Neural progenitor cell (in vitro differentiated cells): ENCODE data around the gene SMC3. TPM values are rescaled to one million over a fixed set of nuclear protein-coding genes. Genes with fewer than 3 reads are reported as not detected.

Source experiments
- DNase-seq: peaks from one replicate; pipeline ENCODE4 v3.0.0-alpha.2; 2016; ENCODE audit warnings: low spot score
- H2AFZ ChIP-seq: fragments of 200-600 bp; sonication (generic); replicated peaks from 2 replicates; pipeline ENCODE4 v1.6.1; 2016; ENCODE audit warnings: antibody characterized with exemption
- H3F3A ChIP-seq: fragments of 200-600 bp; sonication (generic); 2 replicates; pipeline ENCODE4 v1.6.1; 2016; ENCODE audit warnings: antibody characterized with exemption, low read depth
- H3K27ac ChIP-seq: fragments of 200-600 bp; sonication (generic); 2 replicates; pipeline ENCODE4 v1.5.1; 2016; ENCODE audit warnings: mild to moderate bottlenecking
- H3K27me3 ChIP-seq: fragments of 200-600 bp; sonication (generic); 2 replicates; pipeline ENCODE4 v1.6.1; 2016; ENCODE audit warnings: mild to moderate bottlenecking, moderate library complexity
- H3K36me3 ChIP-seq: fragments of 200-600 bp; sonication (generic); 2 replicates; pipeline ENCODE4 v1.5.1; 2016
- H3K4me1 ChIP-seq: fragments of 200-600 bp; sonication (generic); 2 replicates; pipeline ENCODE4 v1.6.1; 2016; ENCODE audit warnings: mixed run types
- H3K4me2 ChIP-seq: fragments of 200-600 bp; sonication (generic); 2 replicates; pipeline ENCODE4 v1.6.1; 2016
- H3K4me3 ChIP-seq: fragments of 200-600 bp; sonication (generic); 2 replicates; pipeline ENCODE4 v1.5.1; 2016
- H3K79me2 ChIP-seq: fragments of 200-600 bp; sonication (generic); 2 replicates; pipeline ENCODE4 v1.6.1; 2016; ENCODE audit warnings: low read depth
- H3K9ac ChIP-seq: fragments of 200-600 bp; sonication (generic); 2 replicates; pipeline ENCODE4 v1.6.1; 2016
- H3K9me3 ChIP-seq: fragments of 200-600 bp; sonication (generic); 2 replicates; pipeline ENCODE4 v1.5.1; 2016; ENCODE audit warnings: low read depth
- H4K20me1 ChIP-seq: fragments of 200-600 bp; sonication (generic); 2 replicates; pipeline ENCODE4 v1.6.1; 2016; ENCODE audit warnings: low read depth
- H3K27ac Mint-ChIP-seq: 3 replicates; pipeline ENCODE4 v1.8.0; 2021; ENCODE audit warnings: mixed read lengths
- H3K27me3 Mint-ChIP-seq: 2 replicates; pipeline ENCODE4 v1.8.0; 2022; ENCODE audit warnings: low read depth, mild to moderate bottlenecking, inconsistent platforms, moderate library complexity, mixed read lengths; ENCODE audit not compliant: insufficient read depth
- H3K36me3 Mint-ChIP-seq: 3 replicates; pipeline ENCODE4 v1.8.0; 2021; ENCODE audit warnings: mixed read lengths
- H3K4me1 Mint-ChIP-seq: 3 replicates; pipeline ENCODE4 v1.8.0; 2021; ENCODE audit warnings: mixed read lengths
- H3K4me3 Mint-ChIP-seq: 3 replicates; pipeline ENCODE4 v1.8.0; 2021; ENCODE audit warnings: mild to moderate bottlenecking, moderate library complexity, mixed read lengths
- H3K9me3 Mint-ChIP-seq: 3 replicates; pipeline ENCODE4 v1.8.0; 2020; ENCODE audit warnings: mixed read lengths
- EZH2 ChIP-seq: fragments of 200-600 bp; sonication (generic); IDR thresholded peaks from 2 replicates; pipeline ENCODE4 v1.6.1; 2017; ENCODE audit warnings: antibody characterized with exemption, mild to moderate bottlenecking, moderate library complexity
- EZH2phosphoT487 ChIP-seq: fragments of 200-600 bp; sonication (generic); IDR thresholded peaks from 2 replicates; pipeline ENCODE4 v1.6.1; 2017; ENCODE audit warnings: antibody characterized with exemption
- total RNA-seq: library from RNA; depleted of rRNA; stranded (reverse); fragments of >200 nt; gene quantifications from 2 replicates; pipeline ENCODE4 v1.2.3, GENCODE V29; 2015; ENCODE audit warnings: low replicate concordance
- TF ChIP-seq, protein P1 (sequence below): fragments of 200-600 bp; sonication (generic); IDR thresholded peaks from 2 replicates; pipeline ENCODE4 v1.5.1; 2017; ENCODE audit warnings: antibody characterized with exemption, mild to moderate bottlenecking

Gene SMC3
- total RNA-seq, 1 donor from 2014 or later = 109 TPM

DNA sequence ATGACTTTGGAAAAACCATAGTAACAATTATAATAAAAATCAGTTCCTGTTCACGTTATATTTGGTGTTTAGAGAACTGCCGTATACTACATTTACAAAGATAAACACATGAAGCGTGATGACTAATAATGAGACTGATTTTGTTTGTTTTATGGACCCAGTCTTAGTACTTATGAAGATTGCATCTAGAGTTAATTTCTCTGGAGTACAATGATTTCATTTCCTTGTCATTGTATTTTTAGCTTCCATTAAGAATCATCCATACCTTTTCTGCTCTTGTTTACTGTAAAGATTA is 79.6 kb downstream of the SMC3 start:
- Histone ChIP-seq H3K9me3 (no peaks in the 10 kb centered on the region), H2AFZ (no peak overlapping the region), H3F3A (peaks cover 16% of the 10 kb centered on the region), H4K20me1 (peaks cover 16% of the 10 kb centered on the region), H3K27me3 (peaks cover 69% of the 10 kb centered on the region), H3K4me2 (no peak overlapping the region), H3K36me3 (no peaks in the 10 kb centered on the region), H3K27ac (no peak overlapping the region), H3K79me2 (no peaks in the 10 kb centered on the region), H3K9ac (no peak overlapping the region), H3K4me1 (peaks cover 17% of the 10 kb centered on the region), H3K4me3 (no peak overlapping the region)
- Mint-ChIP-seq H3K27me3 (peaks cover 24% of the 10 kb centered on the region), H3K9me3 (no peaks in the 10 kb centered on the region), H3K36me3 (no peaks in the 10 kb centered on the region), H3K4me3 (no peak overlapping the region), H3K27ac (no peak overlapping the region), H3K4me1 (peaks cover 57% of the 10 kb centered on the region)
- no peak for DNase-seq
- TF ChIP-seq EZH2phosphoT487 (no peak), EZH2 (no peak)
- TF ChIP-seq, protein P1, sequence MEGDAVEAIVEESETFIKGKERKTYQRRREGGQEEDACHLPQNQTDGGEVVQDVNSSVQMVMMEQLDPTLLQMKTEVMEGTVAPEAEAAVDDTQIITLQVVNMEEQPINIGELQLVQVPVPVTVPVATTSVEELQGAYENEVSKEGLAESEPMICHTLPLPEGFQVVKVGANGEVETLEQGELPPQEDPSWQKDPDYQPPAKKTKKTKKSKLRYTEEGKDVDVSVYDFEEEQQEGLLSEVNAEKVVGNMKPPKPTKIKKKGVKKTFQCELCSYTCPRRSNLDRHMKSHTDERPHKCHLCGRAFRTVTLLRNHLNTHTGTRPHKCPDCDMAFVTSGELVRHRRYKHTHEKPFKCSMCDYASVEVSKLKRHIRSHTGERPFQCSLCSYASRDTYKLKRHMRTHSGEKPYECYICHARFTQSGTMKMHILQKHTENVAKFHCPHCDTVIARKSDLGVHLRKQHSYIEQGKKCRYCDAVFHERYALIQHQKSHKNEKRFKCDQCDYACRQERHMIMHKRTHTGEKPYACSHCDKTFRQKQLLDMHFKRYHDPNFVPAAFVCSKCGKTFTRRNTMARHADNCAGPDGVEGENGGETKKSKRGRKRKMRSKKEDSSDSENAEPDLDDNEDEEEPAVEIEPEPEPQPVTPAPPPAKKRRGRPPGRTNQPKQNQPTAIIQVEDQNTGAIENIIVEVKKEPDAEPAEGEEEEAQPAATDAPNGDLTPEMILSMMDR = no peak

DNA sequence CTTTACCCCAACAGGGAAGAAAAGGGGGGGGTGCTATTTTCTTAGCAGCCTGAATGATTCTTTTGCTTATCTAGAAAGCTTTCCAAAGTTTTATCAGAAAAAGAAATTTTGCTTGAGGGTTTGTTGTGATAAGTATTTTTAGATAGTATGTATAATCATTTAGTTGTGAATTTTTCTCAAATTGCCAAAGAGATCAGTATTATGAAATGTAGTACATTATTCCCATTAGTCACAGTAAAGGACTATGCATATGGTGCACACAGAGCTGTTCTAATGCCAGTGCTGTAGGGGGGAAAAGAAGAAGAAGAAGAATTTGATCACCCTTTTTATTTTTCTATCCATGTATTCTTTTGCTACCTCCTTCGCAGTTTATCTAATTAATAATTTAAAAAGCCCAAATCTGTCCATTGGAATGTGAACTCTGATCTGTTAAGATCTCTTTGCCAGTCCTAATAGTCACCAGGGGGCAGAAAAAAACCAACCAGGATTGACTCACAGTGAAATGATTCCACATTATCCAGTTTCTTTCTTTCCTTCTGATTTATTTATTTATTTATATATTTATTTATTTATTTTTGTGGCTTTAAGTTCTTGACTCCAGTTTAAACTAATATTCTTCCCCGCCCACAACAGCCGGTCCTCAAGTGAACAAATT is 81.3 kb downstream of the SMC3 start:
- H4K20me1 ChIP-seq = peaks cover 9% of the 10 kb centered on the region
- H3K36me3 ChIP-seq = no peaks in the 10 kb centered on the region
- peaks cover 12% of the 10 kb centered on the region for H3K27me3 Mint-ChIP-seq
- peaks cover 52% of the 10 kb centered on the region for H3K27me3 ChIP-seq
- H3K4me1 ChIP-seq = peaks cover 17% of the 10 kb centered on the region
- no peak overlapping the region for H3K9ac ChIP-seq
- no peaks in the 10 kb centered on the region for H3K9me3 ChIP-seq
- no peak overlapping the region for H3K4me2 ChIP-seq
- no peak overlapping the region for H3K27ac Mint-ChIP-seq
- no peak overlapping the region for H3K4me3 Mint-ChIP-seq
- H3K79me2 ChIP-seq = no peaks in the 10 kb centered on the region
- H3K9me3 Mint-ChIP-seq = no peaks in the 10 kb centered on the region
- DNase-seq = no peak
- H3K4me1 Mint-ChIP-seq = peaks cover 46% of the 10 kb centered on the region
- peaks cover 1% of the 10 kb centered on the region for H3F3A ChIP-seq
- no peak overlapping the region for H2AFZ ChIP-seq
- no peak overlapping the region for H3K27ac ChIP-seq
- TF ChIP-seq, protein P1 = no peak
- TF ChIP-seq EZH2phosphoT487 = no peak
- TF ChIP-seq EZH2 = no peak
- H3K4me3 ChIP-seq = no peak overlapping the region
- no peaks in the 10 kb centered on the region for H3K36me3 Mint-ChIP-seq

DNA sequence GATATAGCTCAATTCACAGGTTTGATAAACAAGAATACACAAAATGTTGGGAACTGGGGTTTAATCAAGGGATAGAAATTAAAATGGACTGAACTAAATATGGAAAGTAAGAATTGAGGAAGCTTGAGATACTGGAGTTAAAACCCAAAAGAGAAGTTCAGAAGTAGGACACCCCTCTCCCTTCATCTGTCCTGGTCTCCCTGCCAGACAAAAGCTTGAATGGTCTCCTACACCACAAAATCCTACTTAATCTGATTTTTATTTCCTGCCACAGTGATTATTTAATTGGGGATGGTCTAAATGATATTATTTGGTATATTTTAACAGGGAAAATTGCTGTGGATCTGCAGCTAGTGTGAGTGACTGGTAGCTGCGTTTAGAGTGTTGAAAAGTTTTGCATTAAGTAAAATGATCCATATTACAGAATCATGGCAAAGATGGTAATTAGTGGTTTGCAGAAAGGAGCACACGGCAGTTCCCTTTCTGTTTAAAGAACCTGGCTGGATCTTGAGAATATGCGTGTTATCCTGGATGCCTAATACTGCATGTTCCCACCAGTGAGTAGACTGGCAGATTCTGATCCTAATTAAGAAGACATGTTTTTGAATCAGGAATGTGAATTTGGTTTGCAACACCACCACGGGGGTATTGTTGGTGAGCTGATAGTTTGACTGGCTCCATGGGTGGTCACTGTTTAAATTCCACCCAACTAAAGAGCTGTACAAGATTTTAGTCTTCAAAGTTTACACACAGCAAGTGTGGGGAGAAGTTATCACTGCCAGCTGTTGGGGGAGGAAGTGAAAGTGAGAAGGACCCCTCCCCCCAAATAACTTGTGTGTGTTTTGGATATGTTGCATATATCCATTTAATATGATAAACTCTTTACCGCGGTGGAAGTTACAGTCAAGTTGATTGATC is 82.1 kb downstream of the SMC3 start:
- Histone ChIP-seq H3K4me3 (no peak overlapping the region), H4K20me1 (peaks cover 9% of the 10 kb centered on the region), H3K36me3 (no peaks in the 10 kb centered on the region), H3K9me3 (no peaks in the 10 kb centered on the region), H3K9ac (no peak overlapping the region), H3K79me2 (no peaks in the 10 kb centered on the region), H2AFZ (no peak overlapping the region), H3K27ac (no peak overlapping the region), H3K4me2 (no peak overlapping the region), H3K27me3 (peaks cover 44% of the 10 kb centered on the region), H3K4me1 (peaks cover 15% of the 10 kb centered on the region), H3F3A (no peaks in the 10 kb centered on the region)
- DNase-seq = peak; percentile 45
- peaks cover 46% of the 10 kb centered on the region for H3K4me1 Mint-ChIP-seq
- TF ChIP-seq, protein P1 = no peak
- TF ChIP-seq EZH2phosphoT487 (no peak), EZH2 (no peak)
- no peaks in the 10 kb centered on the region for H3K9me3 Mint-ChIP-seq
- peak overlapping the region; percentile 18 for H3K27ac Mint-ChIP-seq
- peaks cover 11% of the 10 kb centered on the region for H3K27me3 Mint-ChIP-seq
- no peak overlapping the region for H3K4me3 Mint-ChIP-seq
- no peaks in the 10 kb centered on the region for H3K36me3 Mint-ChIP-seq
